ENCODE measurements around the gene DNAH10. TPM values are rescaled to one million over a fixed set of nuclear protein-coding genes. Genes with fewer than 3 reads are reported as not detected.

Gene DNAH10
- total and polyA plus RNA-seq, 2 of the 4 experiments (the other 2 are of a cell fraction): 0.18 to 0.22 TPM

GRCh38 chr12:123928274-123928865 is 166.3 kb downstream of the DNAH10 start:
- BruUV-seq (replicated peaks): no TSS peak
- no peak overlapping the region for H4K91ac ChIP-seq (ENCODE audit: insufficient read depth, low read depth, low read length)
- no peaks in the 10 kb centered on the region; the same call in 1 of the 2 replicates for H3K9me3 ChIP-seq (ENCODE audit: control insufficient read depth, insufficient read depth, low read length)
- H2BK20ac ChIP-seq (ENCODE audit: low read depth, low read length): no peak overlapping the region
- no peak overlapping the region for H3K4me3 ChIP-seq (ENCODE audit: insufficient read depth, low read depth, low read length)
- dilution Hi-C loops (cut with HindIII; ENCODE audit: low sequenced_read_pairs, unreplicated experiment): no loop called here
- no peaks in the 10 kb centered on the region for H3K27me3 ChIP-seq (ENCODE audit: control insufficient read depth, insufficient read depth, low read length)
- no peak overlapping the region for H2AK5ac ChIP-seq (ENCODE audit: low read depth, low read length)
- ChIA-PET CTCF (no interaction called here), POLR2A (ENCODE audit: unreplicated experiment) (no interaction called here)
- H3K23ac ChIP-seq (ENCODE audit: low read depth, low read length): no peak overlapping the region
- TF ChIP-seq SMC3 (IDR thresholded peaks at IDR 0.05; ENCODE audit: low read depth, low read length) (no peak), RAD21 (IDR thresholded peaks at IDR 0.05; ENCODE audit: low read length) (no peak), RCOR1 (IDR thresholded peaks at IDR 0.05; ENCODE audit: insufficient replicate concordance, low read length) (no peak), MXI1 (IDR thresholded peaks at IDR 0.05; ENCODE audit: borderline replicate concordance, low read depth, low read length) (no peak), NFE2L2 (IDR thresholded peaks at IDR 0.05; ENCODE audit: low read depth, low read length) (no peak), CHD1 (IDR thresholded peaks at IDR 0.05; ENCODE audit: low read depth, low read length) (no peak), MAFK (IDR thresholded peaks at IDR 0.05; ENCODE audit: low read depth, low read length) (no peak), CEBPB (IDR thresholded peaks at IDR 0.05; ENCODE audit: low read depth, low read length) (no peak), FOS (IDR thresholded peaks at IDR 0.05; ENCODE audit: low read depth, low read length) (no peak), MAZ (IDR thresholded peaks at IDR 0.05; ENCODE audit: borderline replicate concordance, low read depth, low read length) (no peak), POLR2A (IDR thresholded peaks at IDR 0.05; ENCODE audit: low read depth, low read length) (no peak), BHLHE40 (IDR thresholded peaks at IDR 0.05; ENCODE audit: low read depth, low read length) (no peak)
- TF ChIP-seq, protein P1, sequence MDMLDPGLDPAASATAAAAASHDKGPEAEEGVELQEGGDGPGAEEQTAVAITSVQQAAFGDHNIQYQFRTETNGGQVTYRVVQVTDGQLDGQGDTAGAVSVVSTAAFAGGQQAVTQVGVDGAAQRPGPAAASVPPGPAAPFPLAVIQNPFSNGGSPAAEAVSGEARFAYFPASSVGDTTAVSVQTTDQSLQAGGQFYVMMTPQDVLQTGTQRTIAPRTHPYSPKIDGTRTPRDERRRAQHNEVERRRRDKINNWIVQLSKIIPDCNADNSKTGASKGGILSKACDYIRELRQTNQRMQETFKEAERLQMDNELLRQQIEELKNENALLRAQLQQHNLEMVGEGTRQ (IDR thresholded peaks at IDR 0.05; ENCODE audit: low read depth, low read length): no peak
- TF ChIP-seq, protein P2, sequence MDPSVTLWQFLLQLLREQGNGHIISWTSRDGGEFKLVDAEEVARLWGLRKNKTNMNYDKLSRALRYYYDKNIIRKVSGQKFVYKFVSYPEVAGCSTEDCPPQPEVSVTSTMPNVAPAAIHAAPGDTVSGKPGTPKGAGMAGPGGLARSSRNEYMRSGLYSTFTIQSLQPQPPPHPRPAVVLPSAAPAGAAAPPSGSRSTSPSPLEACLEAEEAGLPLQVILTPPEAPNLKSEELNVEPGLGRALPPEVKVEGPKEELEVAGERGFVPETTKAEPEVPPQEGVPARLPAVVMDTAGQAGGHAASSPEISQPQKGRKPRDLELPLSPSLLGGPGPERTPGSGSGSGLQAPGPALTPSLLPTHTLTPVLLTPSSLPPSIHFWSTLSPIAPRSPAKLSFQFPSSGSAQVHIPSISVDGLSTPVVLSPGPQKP (IDR thresholded peaks at IDR 0.05; ENCODE audit: borderline replicate concordance, low read depth, low read length): no peak
- TF ChIP-seq, protein P3, sequence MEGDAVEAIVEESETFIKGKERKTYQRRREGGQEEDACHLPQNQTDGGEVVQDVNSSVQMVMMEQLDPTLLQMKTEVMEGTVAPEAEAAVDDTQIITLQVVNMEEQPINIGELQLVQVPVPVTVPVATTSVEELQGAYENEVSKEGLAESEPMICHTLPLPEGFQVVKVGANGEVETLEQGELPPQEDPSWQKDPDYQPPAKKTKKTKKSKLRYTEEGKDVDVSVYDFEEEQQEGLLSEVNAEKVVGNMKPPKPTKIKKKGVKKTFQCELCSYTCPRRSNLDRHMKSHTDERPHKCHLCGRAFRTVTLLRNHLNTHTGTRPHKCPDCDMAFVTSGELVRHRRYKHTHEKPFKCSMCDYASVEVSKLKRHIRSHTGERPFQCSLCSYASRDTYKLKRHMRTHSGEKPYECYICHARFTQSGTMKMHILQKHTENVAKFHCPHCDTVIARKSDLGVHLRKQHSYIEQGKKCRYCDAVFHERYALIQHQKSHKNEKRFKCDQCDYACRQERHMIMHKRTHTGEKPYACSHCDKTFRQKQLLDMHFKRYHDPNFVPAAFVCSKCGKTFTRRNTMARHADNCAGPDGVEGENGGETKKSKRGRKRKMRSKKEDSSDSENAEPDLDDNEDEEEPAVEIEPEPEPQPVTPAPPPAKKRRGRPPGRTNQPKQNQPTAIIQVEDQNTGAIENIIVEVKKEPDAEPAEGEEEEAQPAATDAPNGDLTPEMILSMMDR (conservative IDR thresholded peaks at IDR 0.05; ENCODE audit: low read depth, low read length): no peak
- DNase-seq: no peak
- ATAC-seq (ENCODE audit: low read depth): no peak
- in situ Hi-C loops (cut with MboI; ENCODE audit: low sequenced_read_pairs): no loop called here
- no peak overlapping the region for H3K4ac ChIP-seq (ENCODE audit: low read depth, low read length)
- H2AK9ac ChIP-seq (replicated peaks; ENCODE audit: low read depth, low read length, poor library complexity): no peak overlapping the region
- H3K36me3 ChIP-seq (ENCODE audit: control insufficient read depth, insufficient read depth, low read length): no peaks in the 10 kb centered on the region; the same call in 1 of the 2 replicates
- H3K9me1 ChIP-seq (ENCODE audit: insufficient read depth, low read length): no peaks in the 10 kb centered on the region
- H2BK5ac ChIP-seq (ENCODE audit: low read depth, low read length, poor library complexity, severe bottlenecking): no peak overlapping the region
- H3K9ac ChIP-seq (ENCODE audit: low read depth, low read length): no peak overlapping the region
- intact Hi-C loops (cut with micrococcal nuclease): no loop called here
- H3K56ac ChIP-seq (ENCODE audit: extremely low read depth, insufficient read depth, low read length): no peak overlapping the region
- H3K4me2 ChIP-seq (ENCODE audit: low read depth, low read length): no peak overlapping the region
- H4K5ac ChIP-seq (ENCODE audit: low read depth, low read length): no peak overlapping the region
- no peak overlapping the region for H3K27ac ChIP-seq (ENCODE audit: insufficient read depth, low read length)
- no peaks in the 10 kb centered on the region for H3K79me1 ChIP-seq (ENCODE audit: low read depth in 1 of 2, low read length in 2 of 2)
- H4K20me1 ChIP-seq (ENCODE audit: insufficient read depth, low read length): no peaks in the 10 kb centered on the region
- H2BK15ac ChIP-seq (ENCODE audit: low read depth, low read length): no peak overlapping the region
- H2BK120ac ChIP-seq (ENCODE audit: low read depth, low read length): no peak overlapping the region
- H3K14ac ChIP-seq (replicated peaks; ENCODE audit: low read depth, low read length): no peak overlapping the region
- no peak overlapping the region for H2AFZ ChIP-seq (replicated peaks; ENCODE audit: low read length, poor library complexity)
- WGBS, 2 experiments (ENCODE audit: extremely low coverage in 2 of 2, insufficient read length in 1 of 2): 82% methylated on average over 3 of the region's 15 CpGs; no CpG with 5 or more reads in 1 of the 2 experiments
- H3K4me1 ChIP-seq (ENCODE audit: control insufficient read depth, insufficient read depth, low read length): no peaks in the 10 kb centered on the region
- H3K18ac ChIP-seq (ENCODE audit: low read depth, low read length): no peak overlapping the region
- H4K8ac ChIP-seq (ENCODE audit: low read depth in 2 of 2, low read length in 2 of 2): no peak overlapping the region
